Hematopoietic multipotent progenitor cell treated with erythropoietin and hydrocortisone succinate and interleukin-3 and kit ligand, for 6 days (in vitro differentiated cells): ENCODE data around the gene FAM151B.
A peak's percentile ranks its signal among the peaks of the same experiment; 100 is the strongest.
"Not testable (repeated sequence)": the region's sequence is repeated elsewhere in the genome, so short reads cannot be mapped to it uniquely, and the experiment has no call there.

Experiments
- DNase-seq: peaks from one replicate; pipeline ENCODE4 v3.0.0-alpha.2; 2015

FAM151B gene, protein sequence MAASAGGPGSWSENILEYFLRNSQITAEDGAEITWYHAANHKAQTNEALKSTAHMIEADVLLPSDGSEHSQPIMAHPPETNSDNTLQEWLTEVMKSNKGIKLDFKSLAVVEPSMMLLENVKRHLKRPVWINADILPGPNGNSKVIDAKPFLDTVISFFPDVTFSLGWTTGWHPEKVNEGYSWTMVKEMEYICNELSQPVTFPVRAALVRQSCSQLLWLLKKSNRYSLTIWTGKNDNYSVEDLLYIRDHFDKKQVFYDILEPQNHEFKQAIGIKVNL

DNA sequence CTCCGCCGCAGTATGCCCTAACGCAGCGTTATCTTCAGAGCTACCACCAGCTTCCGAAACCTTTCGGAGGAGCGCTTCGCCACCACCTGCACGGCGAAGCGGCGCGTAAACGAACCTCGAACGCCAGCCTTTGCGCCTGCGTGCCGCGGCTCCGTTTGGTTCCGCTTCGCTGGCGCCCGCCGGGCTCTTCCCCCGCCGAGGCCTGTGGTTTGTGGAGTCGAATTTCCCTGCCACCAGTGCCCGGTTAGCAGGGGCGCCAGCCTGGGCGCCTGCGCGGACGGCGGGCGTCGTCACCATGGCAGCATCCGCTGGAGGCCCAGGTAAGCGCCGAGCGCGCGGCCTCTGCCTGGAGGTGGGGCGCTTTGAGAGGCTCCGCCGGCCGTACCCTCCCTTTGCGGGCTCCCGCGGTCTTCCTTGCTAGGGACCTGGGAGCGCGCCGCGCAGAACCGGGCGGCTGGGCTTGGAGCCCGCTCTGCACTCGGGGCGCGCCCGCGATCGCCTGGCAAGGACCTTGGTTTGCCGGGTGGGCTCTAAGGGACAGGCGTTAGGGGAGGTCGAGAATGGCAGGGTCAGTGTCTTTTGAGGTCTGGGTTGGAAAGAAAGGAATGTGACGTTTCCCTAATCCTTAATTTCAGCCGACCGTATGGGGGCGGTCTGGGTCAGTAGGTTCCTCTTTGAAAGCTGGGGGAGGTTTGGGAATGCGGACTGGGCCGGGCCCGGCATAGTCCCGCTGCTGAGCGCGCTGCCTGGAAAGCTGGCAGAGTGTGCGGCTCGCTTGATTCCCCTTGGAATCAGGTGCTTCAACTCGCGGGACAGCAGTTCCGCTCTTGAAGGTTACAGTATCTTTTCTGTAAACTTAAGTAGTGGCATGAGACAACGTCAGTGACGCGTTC, at the start of gene FAM151B:
FAM151B (plus strand) TSS at position 272 of the 893 bp plus-strand sequence; CDS start at position 296, 24 bp downstream.
- peak; percentile 79 for DNase-seq

DNA sequence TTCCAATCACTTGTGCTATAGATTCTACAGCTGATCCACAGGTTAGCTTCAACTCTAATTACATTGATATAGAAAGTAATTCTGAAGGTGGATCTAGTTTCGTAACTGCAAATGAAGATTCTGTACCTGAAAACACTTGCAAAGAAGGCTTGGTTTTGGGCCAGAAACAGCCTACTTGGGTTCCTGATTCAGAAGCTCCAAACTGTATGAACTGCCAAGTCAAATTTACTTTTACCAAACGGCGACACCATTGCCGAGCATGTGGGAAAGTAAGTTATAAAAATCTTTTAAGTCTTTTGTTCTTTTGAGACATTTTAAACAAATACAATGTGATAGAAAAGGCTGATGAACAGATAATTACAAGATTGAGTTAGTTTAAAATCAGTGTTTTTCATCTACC, 49.2 kb upstream of the FAM151B start:
- no peak for DNase-seq

DNA sequence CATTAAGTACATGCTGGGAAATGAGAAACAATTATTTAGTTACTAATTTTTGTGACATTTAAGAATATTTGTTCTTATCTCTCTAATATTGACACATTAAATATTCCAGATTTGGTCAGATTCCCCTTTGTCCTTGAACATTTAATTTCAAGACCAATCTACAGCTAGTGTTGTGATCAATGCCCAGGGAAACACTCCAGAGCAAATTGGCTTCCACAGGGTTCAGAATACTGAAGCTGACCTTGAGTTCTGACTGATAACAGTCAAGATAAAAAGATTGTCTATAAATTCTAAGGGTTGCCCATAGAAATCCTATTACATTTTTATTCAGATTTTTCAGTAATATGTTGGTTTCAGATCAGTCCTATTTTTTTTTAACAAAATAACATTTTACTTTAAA, 48.7 kb upstream of the FAM151B start:
- DNase-seq = no peak

DNA sequence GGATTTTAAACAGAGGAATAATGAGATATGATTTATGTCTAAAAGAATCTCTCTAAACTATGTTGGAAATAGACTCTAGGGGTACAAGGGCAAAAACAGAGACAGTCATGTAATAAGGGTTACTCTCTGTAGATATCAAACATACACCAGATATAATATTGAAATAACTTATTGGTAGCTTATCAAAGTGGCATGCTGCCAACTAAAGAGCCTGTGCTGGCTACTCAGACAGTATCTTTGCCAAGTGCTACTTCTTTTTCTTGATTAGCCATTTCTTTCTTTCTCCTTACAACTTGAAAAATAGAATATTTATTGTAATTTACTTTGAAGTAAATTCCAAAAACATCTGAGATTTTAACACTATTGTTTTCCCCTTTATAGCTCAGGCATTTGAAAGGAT, 45.2 kb upstream of the FAM151B start:
- peak; percentile 52 for DNase-seq

DNA sequence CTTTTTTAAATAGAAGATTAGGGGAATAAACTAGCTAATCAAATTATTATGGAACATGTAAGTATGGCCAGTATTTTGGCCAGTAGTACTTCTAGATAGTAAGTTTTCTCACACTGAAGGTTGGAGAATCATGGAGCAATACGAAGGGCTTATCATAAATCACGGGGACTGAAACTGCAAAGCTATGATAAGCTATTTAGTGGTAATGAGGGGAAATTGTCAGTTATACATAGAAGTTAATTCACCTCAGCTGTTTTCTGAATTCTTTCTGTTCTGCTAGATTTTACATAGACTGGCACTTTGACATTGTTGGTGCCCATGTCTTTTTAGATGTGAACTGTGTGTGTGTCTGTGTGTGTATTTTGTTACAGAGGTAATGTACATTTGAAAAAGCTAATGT, 34.5 kb upstream of the FAM151B start:
- DNase-seq = peak; percentile 78

DNA sequence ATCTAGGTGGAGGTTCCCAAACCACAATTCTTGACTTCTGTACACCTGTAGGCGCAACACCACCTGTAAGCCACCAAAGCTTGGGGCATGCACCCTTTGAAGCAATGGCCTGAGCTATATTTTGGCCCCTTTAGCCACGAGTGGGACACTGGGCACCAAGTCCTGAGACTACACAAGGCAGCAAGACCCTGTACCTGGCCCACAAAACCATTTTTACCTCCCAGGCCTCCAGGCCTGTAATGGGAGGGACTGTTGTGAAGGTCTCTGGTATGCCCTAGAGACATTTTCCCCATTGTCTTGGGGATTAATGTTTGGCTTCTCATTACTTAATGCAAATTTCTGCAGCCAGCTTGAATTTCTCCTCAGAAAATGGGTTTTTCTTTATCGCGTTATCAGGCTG, 24.6 kb upstream of the FAM151B start:
- DNase-seq = no peak

- DNase-seq = peak; percentile 69
These were observed 21.0 kb upstream of the FAM151B start for GRCh38 chr5:80466669-80467485.

DNA sequence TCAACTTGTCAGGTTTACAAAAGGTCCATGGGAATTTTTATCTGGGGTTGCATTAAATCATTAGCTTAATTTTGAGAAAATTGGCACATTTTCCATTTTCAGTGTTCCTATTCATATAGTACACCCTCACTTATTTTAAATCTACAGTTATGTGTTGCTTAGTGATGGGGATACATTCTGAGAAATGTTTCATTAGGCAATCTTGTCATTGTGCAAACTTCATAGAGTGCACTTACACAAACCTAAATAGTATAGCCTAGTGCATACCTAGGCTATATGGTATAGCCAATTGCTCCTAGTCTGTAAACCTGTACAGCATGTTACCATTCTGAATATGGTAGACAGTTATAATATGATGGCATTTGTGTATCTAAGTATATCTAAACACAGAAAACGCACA, 19.8 kb upstream of the FAM151B start:
- peak; percentile 23 for DNase-seq

GRCh38 chr5:80470631-80471030, 17.3 kb upstream of the FAM151B start:
- not testable (repeated sequence) for DNase-seq

DNA sequence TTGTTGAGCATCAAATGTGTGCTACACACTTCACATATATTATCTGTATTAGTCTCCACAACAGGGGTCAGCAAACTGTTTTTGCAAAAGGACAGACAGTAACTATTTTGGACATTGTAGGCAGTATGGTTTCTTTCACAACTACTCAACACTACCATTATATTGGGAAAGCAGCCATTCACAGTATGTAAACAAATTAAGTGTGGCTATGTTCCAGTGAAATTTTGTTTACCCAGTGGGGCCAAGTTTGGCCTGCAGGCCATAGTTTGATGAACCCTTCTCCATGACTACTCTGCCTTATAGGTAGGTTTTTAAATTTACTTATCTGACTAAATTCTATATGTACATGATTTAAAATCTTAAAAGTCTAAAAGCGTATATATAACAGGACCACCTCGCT, 13.0 kb upstream of the FAM151B start:
- DNase-seq = no peak

- no peak for DNase-seq
These were observed 8.2 kb upstream of the FAM151B start for GRCh38 chr5:80479713-80480112.

GRCh38 chr5:80480354-80480753, 7.5 kb upstream of the FAM151B start:
- no peak for DNase-seq

DNA sequence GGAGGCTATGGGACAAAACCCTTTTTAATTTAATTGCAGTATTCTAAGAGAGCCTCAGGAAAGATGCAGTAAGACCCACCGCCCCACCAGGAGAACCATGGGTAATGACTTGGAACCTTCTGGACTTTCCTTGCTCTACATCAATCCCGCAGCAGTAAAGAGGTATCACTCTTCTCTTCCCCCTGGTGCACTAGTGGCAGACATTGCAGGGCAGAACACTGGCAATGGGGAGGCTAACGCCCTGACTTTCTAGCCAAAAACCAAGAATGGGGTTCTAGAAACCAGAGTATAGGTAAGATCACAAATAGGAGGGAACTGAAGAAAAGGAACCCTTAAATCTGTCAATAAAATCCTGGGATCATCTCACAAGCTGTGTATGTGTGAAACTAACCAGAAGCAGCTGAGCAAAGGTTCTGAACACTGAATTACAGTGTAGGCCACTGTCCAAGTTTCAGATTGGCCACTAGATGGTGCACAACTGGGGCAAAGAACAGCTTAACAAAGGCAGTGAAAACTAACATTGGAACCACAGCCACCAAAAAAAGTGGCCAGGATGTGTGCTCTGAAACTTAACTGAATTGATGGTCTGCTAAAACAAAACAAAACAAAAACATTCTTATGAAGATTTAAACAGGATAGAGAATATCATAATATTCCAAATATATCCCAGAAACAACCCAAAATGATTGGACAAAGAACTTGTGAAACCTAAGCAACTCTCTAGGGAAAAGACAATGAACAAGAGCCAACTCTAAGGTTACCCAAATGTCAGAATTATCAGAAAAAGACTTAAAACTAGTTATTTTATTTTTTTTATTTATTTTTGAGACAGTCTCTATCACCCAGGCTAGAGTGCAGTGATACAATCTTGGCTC, 6.6 kb upstream of the FAM151B start:
- DNase-seq = peak; percentile 82

DNA sequence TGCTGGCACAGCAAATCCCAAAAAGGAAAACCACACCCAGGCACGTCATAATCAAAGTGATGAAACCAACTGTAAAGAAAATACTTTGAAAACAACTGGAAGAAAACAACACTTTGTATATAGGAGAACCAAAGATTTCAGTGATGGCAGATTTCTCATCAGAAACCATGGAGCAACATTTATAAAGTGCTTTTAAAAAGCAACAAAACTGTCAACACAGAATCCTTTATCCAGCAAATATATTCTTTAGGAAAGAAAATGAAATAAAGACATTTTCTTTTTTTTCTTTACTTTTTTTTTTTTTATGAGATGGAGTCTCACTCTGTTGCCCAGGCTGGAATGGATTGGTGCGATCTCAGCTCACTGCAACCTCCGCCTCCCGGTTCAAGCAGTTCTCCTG, 5.3 kb upstream of the FAM151B start:
- DNase-seq = no peak

GRCh38 chr5:80483636-80484232, 4.2 kb upstream of the FAM151B start:
- DNase-seq = no peak

GRCh38 chr5:80487444-80487828, 464 bp upstream of the FAM151B start:
- no peak for DNase-seq

GRCh38 chr5:80491296-80491695, 3.4 kb downstream of the FAM151B start:
- DNase-seq = no peak

- no peak for DNase-seq
These were observed 4.8 kb downstream of the FAM151B start for GRCh38 chr5:80492741-80493140.

DNA sequence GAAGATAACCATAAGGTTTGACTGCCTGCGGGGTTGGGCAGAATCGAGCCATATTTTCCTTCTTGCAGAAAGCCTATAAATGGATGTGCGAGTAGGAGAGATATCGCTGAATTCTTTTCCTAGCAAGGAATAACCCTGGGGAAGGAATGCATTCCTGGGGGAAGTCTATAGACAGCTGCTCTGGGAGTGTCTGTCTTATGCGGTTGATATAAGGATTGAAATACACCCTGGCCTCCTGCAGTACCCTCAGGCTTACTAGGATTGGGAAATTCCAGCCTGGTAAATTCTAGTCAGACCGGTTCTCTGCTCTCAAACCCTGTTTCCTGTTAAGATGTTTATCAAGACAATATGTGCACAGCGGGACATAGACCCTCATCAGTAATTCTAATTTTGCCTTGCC, 5.5 kb downstream of the FAM151B start:
- not testable (repeated sequence) for DNase-seq

DNA sequence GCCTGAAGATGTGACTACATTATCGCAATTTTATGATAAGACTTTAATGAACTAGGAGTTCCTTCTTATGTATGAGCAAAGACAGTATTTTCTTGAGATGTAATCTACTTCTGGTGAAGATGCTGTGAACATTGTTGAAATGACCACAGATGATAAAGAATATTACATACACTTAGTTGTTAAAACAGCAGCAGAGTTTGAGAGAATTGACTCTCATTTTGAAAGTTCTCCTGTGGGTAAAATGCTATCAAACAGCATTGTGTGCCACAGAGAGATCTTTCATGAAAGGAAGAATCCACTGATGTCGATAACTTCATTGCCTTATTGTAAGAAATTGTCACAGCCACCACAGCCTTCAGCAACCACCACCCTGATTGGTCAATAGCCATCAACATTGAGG, 8.0 kb downstream of the FAM151B start:
- peak; percentile 32 for DNase-seq

GRCh38 chr5:80502800-80503199, 14.9 kb downstream of the FAM151B start:
- DNase-seq = peak; percentile 52

- peak; percentile 55 for DNase-seq
These were observed 15.7 kb downstream of the FAM151B start for GRCh38 chr5:80503641-80504040.
